MCF 10A (cell line): ENCODE measurements around the gene COPS3. TPM values are rescaled to one million over a fixed set of nuclear protein-coding genes. Genes with fewer than 3 reads are reported as not detected.

ENCODE experiments used
- BruUV-seq: library from RNA; stranded (reverse); fragments of 400-500 nt; replicated peaks from 2 replicates; lab custom pipeline; 2021; lab: Mats Ljungman, UMichigan
- CTCF ChIA-PET: fragments of 300-600 bp; sonication (Branson Sonifier 250); formaldehyde crosslinking; extraction: SDS; loops from one replicate; lab custom pipeline; 2021; ENCODE audit warnings: antibody characterized with exemption, inconsistent platforms; lab: Yijun Ruan, JAX
- POLR2A ChIA-PET: fragments of 300-600, 350-650 bp; sonication (Branson Sonifier 250); formaldehyde crosslinking; extraction: SDS; loops from one replicate; lab custom pipeline; 2020; ENCODE audit warnings: antibody characterized with exemption, inconsistent platforms; lab: Yijun Ruan, JAX
- DNase-seq: peaks from one replicate; pipeline ENCODE4 v3.0.0-alpha.2; 2018; ENCODE audit not compliant: unreplicated experiment
- H3K27ac Mint-ChIP-seq: one replicate; pipeline ENCODE4 v1.8.0; 2022; ENCODE audit warnings: mild to moderate bottlenecking, low read depth, mixed read lengths; ENCODE audit not compliant: unreplicated experiment
- H3K27me3 Mint-ChIP-seq: one replicate; pipeline ENCODE4 v1.8.0; 2022; ENCODE audit warnings: mixed read lengths; ENCODE audit not compliant: insufficient read depth, unreplicated experiment
- H3K36me3 Mint-ChIP-seq: one replicate; pipeline ENCODE4 v1.8.0; 2022; ENCODE audit warnings: mild to moderate bottlenecking, moderate library complexity, mixed read lengths; ENCODE audit not compliant: insufficient read depth, unreplicated experiment
- H3K4me1 Mint-ChIP-seq: one replicate; pipeline ENCODE4 v1.8.0; 2022; ENCODE audit warnings: mixed read lengths; ENCODE audit not compliant: insufficient read depth, unreplicated experiment
- H3K4me3 Mint-ChIP-seq: one replicate; pipeline ENCODE4 v1.8.0; 2022; ENCODE audit warnings: mild to moderate bottlenecking, moderate library complexity, mixed read lengths; ENCODE audit not compliant: unreplicated experiment
- H3K9me3 Mint-ChIP-seq: one replicate; pipeline ENCODE4 v1.8.0; 2022; ENCODE audit warnings: mixed read lengths; ENCODE audit not compliant: unreplicated experiment
- intact Hi-C: fragments of 100-400 bp; cut with micrococcal nuclease; formaldehyde crosslinking; loops from 2 replicates; pipeline ENCODE4 v1.14.1; 2022
- total RNA-seq: library from RNA; stranded (reverse); gene quantifications from 2 replicates; pipeline ENCODE4 v1.2.3, GENCODE V29; 2022
- TF ChIP-seq, protein P1 (sequence below): fragments of 200-600 bp; IDR thresholded peaks from one replicate; pipeline ENCODE4 v1.8.0; 2022; ENCODE audit warnings: antibody characterized with exemption, mild to moderate bottlenecking; ENCODE audit not compliant: unreplicated experiment

COPS3 gene
- total RNA-seq, 1 experiment from 2014 or later = 91.8 TPM

DNA sequence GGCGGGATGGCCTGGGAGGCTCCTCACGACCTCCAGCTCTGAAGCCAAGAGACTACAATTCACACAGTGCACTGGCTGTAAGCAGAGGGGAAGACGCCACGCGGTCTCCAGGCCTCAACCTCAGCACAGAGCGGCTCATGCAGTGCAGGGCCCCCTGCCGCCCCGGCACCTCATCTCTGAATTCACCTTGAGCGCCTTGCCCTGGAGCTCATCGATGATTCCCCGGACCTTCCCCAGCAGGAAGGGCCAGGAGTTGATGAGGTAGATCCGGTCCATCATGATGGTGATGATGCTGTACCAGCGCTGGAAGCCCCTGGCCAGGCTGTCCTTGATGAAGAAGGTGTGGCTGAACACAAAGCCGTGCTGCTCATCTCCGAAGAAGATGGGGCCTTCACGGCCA, 57.3 kb downstream of the COPS3 start:
- DNase-seq = no peak
- no peaks in the 10 kb centered on the region for H3K9me3 Mint-ChIP-seq
- intact Hi-C loops = no loop called here
- POLR2A ChIA-PET = interaction anchor here (1.8 kb wide), 1 partner anchor 13 kb away, joined by 8 read pairs; the partner anchor contains the start of gene FLCN
- no peak overlapping the region for H3K27ac Mint-ChIP-seq
- BruUV-seq = no TSS peak
- H3K27me3 Mint-ChIP-seq = no peaks in the 10 kb centered on the region
- CTCF ChIA-PET = no interaction called here
- H3K4me3 Mint-ChIP-seq = no peak overlapping the region
- H3K4me1 Mint-ChIP-seq = no peaks in the 10 kb centered on the region
- TF ChIP-seq, protein P1, sequence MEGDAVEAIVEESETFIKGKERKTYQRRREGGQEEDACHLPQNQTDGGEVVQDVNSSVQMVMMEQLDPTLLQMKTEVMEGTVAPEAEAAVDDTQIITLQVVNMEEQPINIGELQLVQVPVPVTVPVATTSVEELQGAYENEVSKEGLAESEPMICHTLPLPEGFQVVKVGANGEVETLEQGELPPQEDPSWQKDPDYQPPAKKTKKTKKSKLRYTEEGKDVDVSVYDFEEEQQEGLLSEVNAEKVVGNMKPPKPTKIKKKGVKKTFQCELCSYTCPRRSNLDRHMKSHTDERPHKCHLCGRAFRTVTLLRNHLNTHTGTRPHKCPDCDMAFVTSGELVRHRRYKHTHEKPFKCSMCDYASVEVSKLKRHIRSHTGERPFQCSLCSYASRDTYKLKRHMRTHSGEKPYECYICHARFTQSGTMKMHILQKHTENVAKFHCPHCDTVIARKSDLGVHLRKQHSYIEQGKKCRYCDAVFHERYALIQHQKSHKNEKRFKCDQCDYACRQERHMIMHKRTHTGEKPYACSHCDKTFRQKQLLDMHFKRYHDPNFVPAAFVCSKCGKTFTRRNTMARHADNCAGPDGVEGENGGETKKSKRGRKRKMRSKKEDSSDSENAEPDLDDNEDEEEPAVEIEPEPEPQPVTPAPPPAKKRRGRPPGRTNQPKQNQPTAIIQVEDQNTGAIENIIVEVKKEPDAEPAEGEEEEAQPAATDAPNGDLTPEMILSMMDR = no peak
- peaks cover 95% of the 10 kb centered on the region for H3K36me3 Mint-ChIP-seq

DNA sequence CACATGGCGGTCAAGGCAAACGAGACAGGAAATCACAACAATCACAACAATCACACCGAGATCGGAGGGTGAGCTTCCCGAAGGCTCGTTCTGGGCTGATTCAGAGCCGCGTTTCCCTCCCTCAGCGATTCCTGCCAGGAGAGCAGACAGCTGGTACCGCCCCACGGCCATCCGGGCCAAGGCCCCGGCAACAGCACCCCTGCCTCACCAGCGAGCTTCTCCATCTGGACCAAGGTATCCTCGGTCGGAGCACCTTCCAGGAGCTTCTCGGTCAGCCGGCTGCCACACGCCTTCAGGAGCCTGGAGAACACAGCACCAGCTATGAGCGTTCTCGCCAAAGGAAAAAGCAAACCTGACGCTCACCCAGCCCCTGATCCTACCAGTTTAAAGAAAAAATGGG, 59.7 kb downstream of the COPS3 start:
- intact Hi-C loops = no loop called here
- CTCF ChIA-PET = no interaction called here

DNA sequence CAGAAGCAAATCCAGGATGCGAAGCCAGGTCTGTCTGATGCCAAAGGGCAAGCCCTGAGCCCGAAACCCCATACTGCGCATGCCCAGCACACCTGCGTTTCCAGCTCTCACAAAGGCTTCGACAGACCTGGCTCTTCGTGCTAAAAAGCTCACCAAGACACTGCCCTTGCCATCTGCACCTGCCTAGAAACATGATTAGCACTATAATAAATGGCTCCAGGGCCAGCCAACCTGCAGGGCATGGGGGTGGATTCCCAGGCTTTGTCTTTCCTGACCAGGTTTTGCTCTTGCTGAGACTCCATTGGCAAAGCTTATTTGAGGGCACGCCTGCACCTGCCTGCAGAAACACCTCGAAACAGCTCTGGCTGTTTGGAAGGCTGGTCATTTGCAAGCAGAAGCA, 60.5 kb downstream of the COPS3 start:
- no peak overlapping the region for H3K4me3 Mint-ChIP-seq
- H3K27ac Mint-ChIP-seq = no peak overlapping the region
- BruUV-seq = no TSS peak
- TF ChIP-seq, protein P1 = no peak
- no peaks in the 10 kb centered on the region for H3K4me1 Mint-ChIP-seq
- intact Hi-C loops = no loop called here
- no peaks in the 10 kb centered on the region for H3K9me3 Mint-ChIP-seq
- POLR2A ChIA-PET = interaction anchor here (0.9 kb wide), 1 partner anchor 17 kb away, joined by 3 read pairs; the partner anchor contains the start of gene FLCN
- no peak for DNase-seq
- CTCF ChIA-PET = interaction anchor here (0.6 kb wide), 3 partner anchors 79 to 187 kb away, joined by 3 to 4 read pairs (median 3); no protein-coding TSS in a partner anchor
- H3K27me3 Mint-ChIP-seq = no peaks in the 10 kb centered on the region
- peaks cover 92% of the 10 kb centered on the region for H3K36me3 Mint-ChIP-seq

More for the DNA sequence above, 59.7 kb downstream of the COPS3 start:
- POLR2A ChIA-PET = interaction anchor here (0.9 kb wide), 1 partner anchor 16 kb away, joined by 3 read pairs; the partner anchor contains the start of gene FLCN
- H3K27ac Mint-ChIP-seq = no peak overlapping the region
- TF ChIP-seq, protein P1 = no peak
- no peak overlapping the region for H3K4me3 Mint-ChIP-seq
- no TSS peak for BruUV-seq
- H3K9me3 Mint-ChIP-seq = no peaks in the 10 kb centered on the region
- no peaks in the 10 kb centered on the region for H3K4me1 Mint-ChIP-seq
- no peak for DNase-seq
- H3K27me3 Mint-ChIP-seq = no peaks in the 10 kb centered on the region
- peaks cover 93% of the 10 kb centered on the region for H3K36me3 Mint-ChIP-seq

DNA sequence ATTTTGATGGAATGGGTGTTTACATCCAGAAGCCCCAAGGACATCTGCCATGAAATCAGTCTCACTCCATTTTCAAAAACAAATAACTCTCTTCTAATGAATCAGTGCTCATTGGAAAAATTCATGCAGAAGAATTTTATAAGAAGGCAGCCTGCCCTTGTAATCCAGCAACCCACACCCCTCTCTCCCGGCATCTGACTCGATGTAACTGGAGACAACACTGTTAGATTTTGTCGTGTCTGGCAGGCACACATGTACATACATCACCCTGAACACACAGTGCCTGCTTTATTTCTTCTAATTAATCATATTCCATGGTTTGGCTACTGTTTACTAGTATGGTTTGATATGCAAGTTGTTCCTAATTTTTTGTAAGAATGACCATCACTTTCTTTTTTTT, 63.1 kb downstream of the COPS3 start:
- DNase-seq = no peak
- intact Hi-C loops = no loop called here
- Mint-ChIP-seq H3K4me1 (no peaks in the 10 kb centered on the region), H3K36me3 (peaks cover 96% of the 10 kb centered on the region), H3K9me3 (no peaks in the 10 kb centered on the region), H3K27me3 (no peaks in the 10 kb centered on the region), H3K4me3 (no peak overlapping the region), H3K27ac (no peak overlapping the region)
- ChIA-PET POLR2A (interaction anchor here (0.6 to 0.9 kb wide), 2 partner anchors 13 to 63 kb away, joined by 3 read pairs; no protein-coding TSS in a partner anchor), CTCF (no interaction called here)
- TF ChIP-seq, protein P1 = no peak
- BruUV-seq = no TSS peak
